ENCODE data around the gene KSR1. TPM values are rescaled to one million over a fixed set of nuclear protein-coding genes. Genes with fewer than 3 reads are reported as not detected.

Gene KSR1
- total RNA-seq, 3 donors from 2014 or later: 52.1 to 63.5 (median 56.8) TPM

DNA sequence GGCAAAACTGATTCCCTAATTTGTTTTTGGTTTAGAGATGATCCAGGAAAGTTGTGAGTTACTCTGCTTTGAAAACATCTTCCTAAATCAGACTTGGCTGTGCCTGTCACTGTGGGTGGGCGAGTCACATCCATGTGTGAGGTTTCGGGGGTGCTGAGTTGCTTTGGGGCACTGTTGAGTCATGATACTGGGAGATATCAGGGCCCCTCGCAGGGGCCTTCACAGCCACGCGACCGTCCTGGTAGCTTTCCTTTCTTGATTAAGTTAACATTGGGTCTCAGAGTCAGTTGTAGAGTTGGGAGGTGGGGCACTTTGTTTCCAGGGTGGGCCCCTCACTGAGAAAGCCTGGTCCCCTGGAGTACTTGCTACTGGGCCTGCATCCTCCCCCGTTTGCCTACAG is 116.4 kb downstream of the KSR1 start:
- H3K36me3 Mint-ChIP-seq (ENCODE audit: insufficient read depth): no peaks in the 10 kb centered on the region
- H3K4me1 Mint-ChIP-seq (ENCODE audit: low read depth): peaks cover 46% of the 10 kb centered on the region
- no peaks in the 10 kb centered on the region for H3K9me3 Mint-ChIP-seq
- peak overlapping the region; percentile 40 for H3K4me3 Mint-ChIP-seq
- peak; percentile 13 for DNase-seq
- no peaks in the 10 kb centered on the region for H3K27me3 Mint-ChIP-seq (ENCODE audit: low read depth)
- ATAC-seq: peak; percentile 91

DNA sequence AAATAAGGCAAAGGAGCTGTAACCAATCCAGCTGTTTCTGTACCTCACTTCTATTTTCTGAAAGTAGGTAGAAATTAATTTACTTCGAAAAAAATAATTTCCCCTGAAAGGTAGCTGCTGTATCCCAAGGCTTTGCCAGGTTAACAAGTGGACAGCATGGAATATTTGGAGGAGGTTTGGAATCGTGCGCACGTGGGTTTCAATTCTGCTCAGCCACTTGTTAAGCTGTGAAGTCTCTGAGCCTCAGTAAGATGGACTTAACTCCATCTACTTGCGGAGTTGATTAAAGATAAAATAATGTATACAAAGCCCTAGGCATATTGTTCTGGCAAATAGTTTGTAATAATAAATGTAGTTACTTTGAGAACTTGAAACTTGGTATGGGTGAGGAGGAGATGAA is 117.3 kb downstream of the KSR1 start:
- DNase-seq (no peak), ATAC-seq (no peak)
- Mint-ChIP-seq H3K27me3 (ENCODE audit: low read depth) (no peaks in the 10 kb centered on the region), H3K9me3 (no peaks in the 10 kb centered on the region), H3K36me3 (ENCODE audit: insufficient read depth) (no peaks in the 10 kb centered on the region), H3K4me3 (no peak overlapping the region), H3K4me1 (ENCODE audit: low read depth) (peaks cover 49% of the 10 kb centered on the region)

DNA sequence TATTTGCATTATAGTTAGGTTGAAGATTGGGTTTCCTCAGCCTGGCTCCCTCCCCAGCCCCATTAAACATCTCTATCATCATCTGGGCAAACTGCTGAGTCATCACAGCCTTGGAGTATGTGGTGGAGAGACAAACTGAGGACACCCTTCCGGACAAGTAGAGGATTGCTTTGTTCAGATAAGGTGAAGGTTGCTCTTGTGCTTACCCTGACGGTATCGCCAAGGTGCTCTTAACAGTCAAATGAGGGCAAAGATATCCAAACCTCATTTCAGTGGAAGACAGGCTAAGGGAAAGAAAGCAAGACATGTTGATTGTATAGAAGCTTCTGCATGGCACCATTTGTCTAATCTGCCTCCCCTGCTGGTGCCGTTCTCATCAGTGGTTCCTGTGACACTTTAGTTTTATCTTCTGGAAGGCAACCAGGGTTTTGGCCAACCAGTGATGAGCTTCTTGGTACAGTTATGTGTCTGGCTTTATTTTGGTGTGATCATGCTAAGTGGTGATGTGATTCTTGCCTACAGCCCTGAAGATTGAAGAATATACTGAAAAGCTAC is 117.8 kb downstream of the KSR1 start:
- no peak overlapping the region for H3K4me3 Mint-ChIP-seq
- peaks cover 51% of the 10 kb centered on the region for H3K4me1 Mint-ChIP-seq (ENCODE audit: low read depth)
- no peaks in the 10 kb centered on the region for H3K9me3 Mint-ChIP-seq
- no peaks in the 10 kb centered on the region for H3K36me3 Mint-ChIP-seq (ENCODE audit: insufficient read depth)
- H3K27me3 Mint-ChIP-seq (ENCODE audit: low read depth): no peaks in the 10 kb centered on the region
- ATAC-seq (no peak), DNase-seq (no peak)

DNA sequence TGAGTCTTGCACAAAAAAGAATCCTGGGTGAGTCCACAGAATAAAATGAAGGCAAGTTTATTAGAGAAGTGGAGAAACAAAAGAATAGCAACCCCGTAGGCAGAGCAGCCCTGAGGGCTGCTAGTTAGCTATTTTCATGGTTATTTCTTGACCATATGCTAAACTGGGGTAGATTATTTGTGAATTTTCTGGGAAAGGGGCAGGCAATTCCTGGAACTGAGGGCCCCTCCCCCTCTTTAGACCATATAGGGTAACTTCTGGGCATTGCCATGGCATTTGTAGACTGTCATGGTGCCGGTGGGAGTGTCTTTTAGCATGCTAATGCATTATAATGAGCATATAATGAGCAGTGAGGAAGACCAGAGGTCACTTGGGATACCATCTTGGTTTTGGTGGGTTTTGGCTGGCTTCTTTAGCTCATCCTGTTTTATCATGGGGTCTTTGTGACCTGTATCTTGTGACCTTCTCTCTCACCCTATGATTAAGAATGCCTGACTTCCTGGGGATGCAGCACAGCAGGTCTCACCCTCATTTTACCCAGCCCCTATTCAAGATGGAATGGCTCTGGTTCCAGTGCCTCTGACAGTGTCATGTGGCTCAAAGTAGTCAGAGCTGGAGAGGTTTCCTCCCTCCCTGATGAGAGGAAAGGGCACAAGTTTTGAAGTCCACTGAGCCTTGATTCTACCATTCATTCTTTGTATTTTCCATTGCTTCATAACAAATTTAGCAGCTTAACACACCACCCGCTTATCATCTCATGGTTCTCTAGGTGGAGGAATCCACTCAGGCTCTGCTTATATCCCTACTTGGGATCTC is 119.1 kb downstream of the KSR1 start:
- DNase-seq: no peak
- no peak for ATAC-seq
- peaks cover 51% of the 10 kb centered on the region for H3K4me1 Mint-ChIP-seq (ENCODE audit: low read depth)
- no peak overlapping the region for H3K4me3 Mint-ChIP-seq
- H3K9me3 Mint-ChIP-seq: no peaks in the 10 kb centered on the region
- H3K27me3 Mint-ChIP-seq (ENCODE audit: low read depth): no peaks in the 10 kb centered on the region
- H3K36me3 Mint-ChIP-seq (ENCODE audit: insufficient read depth): no peaks in the 10 kb centered on the region

DNA sequence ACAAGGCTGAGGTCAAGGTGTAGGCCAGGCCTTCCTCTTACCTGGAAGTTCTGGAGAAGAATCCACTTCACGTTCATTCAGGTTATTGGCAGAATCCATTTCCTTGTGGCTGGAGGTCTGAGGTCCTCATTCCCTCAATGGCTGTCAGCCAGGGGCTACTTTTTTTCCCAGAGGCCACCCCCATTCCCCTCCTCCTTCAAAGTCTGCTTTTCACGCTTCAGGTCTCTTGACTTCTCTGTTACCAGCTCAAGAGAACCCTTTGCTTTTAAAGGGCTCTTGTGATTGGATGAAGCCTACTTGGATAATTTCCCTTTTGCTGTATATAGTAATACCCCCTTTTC is 119.6 kb downstream of the KSR1 start:
- DNase-seq: no peak
- Mint-ChIP-seq H3K4me1 (ENCODE audit: low read depth) (peaks cover 50% of the 10 kb centered on the region), H3K9me3 (no peaks in the 10 kb centered on the region)

DNA sequence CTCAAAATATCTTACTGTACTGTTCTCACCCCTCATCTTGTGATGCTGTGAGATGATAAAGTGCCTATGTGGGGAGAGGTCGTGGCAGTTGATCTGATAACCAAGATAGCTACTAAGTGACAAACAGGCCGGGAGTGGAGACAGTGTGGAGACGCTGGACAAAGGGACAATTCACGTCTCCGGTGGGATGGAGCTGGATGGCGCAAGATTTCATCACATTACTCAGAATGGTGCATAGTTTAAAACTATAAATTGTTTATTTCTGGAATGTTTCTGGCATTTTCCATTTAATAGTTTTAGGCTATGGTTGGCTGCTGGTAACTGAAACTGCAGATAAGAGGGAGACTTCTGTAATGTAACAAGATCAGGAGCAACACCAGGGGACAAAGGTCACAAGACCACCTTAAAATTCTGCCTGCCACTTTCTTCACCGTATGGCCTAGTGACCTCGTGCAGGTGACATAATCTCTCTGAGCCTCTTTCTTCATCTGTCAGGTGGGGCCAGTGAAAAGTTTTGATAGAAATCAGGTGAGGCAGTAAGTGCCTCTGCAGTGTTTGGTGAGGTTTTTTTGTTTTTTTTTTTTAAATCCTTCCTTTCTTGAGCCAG is 120.3 kb downstream of the KSR1 start:
- no peaks in the 10 kb centered on the region for H3K27me3 Mint-ChIP-seq (ENCODE audit: low read depth)
- peaks cover 49% of the 10 kb centered on the region for H3K4me1 Mint-ChIP-seq (ENCODE audit: low read depth)
- ATAC-seq (no peak), DNase-seq (no peak)
- no peaks in the 10 kb centered on the region for H3K9me3 Mint-ChIP-seq
- H3K4me3 Mint-ChIP-seq: no peak overlapping the region
- no peaks in the 10 kb centered on the region for H3K36me3 Mint-ChIP-seq (ENCODE audit: insufficient read depth)

More for the DNA sequence above, 119.6 kb downstream of the KSR1 start:
- no peaks in the 10 kb centered on the region for H3K27me3 Mint-ChIP-seq (ENCODE audit: low read depth)
- no peak overlapping the region for H3K4me3 Mint-ChIP-seq
- H3K36me3 Mint-ChIP-seq (ENCODE audit: insufficient read depth): no peaks in the 10 kb centered on the region
- ATAC-seq: no peak

DNA sequence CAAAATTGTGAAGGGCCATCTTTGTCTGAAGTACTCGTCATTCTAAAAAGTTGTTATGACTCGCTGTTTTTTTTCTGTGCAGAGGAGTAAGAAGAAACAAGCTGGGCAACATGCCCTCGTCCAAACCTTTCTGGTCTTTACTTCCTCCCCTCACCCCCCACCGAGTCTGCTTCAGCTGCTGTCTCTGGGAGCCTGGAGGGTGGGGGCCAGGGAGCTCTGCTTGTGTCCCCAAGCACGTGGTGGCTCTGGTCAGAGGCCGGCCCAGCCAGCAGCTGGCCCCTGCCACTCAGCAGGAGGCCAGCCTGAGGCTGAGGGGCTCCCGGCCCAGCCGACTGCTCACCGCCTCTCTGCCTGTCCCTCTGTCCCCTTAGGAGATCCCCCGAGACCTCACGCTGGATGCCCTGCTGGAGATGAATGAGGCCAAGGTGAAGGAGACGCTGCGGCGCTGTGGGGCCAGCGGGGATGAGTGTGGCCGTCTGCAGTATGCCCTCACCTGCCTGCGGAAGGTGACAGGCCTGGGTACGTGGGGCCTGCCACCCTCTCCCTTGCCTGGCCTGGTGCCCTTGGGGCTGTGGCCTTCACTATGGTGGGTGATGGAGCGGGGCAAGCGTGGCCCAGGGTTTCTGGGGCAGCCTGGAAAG is 121.0 kb downstream of the KSR1 start:
- no peaks in the 10 kb centered on the region for H3K27me3 Mint-ChIP-seq (ENCODE audit: low read depth)
- DNase-seq (no peak), ATAC-seq (no peak)
- H3K36me3 Mint-ChIP-seq (ENCODE audit: insufficient read depth): no peaks in the 10 kb centered on the region
- no peaks in the 10 kb centered on the region for H3K9me3 Mint-ChIP-seq
- H3K4me1 Mint-ChIP-seq (ENCODE audit: low read depth): peaks cover 44% of the 10 kb centered on the region
- no peak overlapping the region for H3K4me3 Mint-ChIP-seq

DNA sequence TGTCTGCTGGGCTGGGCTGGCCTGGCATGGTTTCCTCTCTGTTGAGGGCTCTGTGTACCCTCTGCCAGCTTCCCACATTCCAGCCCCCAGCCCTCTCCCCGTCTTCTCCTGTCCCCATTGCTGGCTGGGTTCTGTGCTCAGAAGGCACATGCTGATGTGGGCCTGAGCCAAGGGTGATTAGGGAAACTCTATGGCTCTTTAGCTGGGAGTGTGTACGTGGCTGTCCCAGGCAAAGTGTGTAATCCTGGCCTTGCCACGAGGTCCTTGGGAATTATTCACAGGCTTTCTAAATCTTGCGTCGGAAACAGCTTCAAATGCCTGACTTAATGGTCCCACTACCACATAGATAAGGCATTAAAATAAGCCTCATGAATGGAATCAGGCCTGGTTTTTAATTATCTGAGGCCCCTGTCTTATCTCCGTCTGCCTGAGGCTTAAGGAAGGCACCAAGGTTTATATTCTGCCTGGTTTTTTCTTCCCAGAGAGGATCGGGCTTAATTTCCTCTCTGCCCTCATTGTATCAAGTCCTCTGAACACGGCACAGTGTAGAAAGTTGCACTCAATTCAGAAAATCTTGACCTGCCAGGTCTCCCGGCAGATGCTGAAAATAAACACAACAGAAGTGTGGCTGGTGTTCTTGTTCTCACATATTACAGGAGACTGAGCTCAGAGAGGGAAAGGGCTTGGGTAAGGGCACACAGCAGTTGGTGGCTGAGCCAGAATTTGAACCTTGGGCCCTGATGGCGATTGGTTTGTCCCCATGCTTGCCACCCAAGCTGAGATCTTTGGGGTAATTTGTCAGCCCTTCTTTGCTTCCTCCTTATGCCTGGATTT is 121.9 kb downstream of the KSR1 start:
- ATAC-seq (no peak), DNase-seq (no peak)
- no peaks in the 10 kb centered on the region for H3K27me3 Mint-ChIP-seq (ENCODE audit: low read depth)
- H3K36me3 Mint-ChIP-seq (ENCODE audit: insufficient read depth): peaks cover 2% of the 10 kb centered on the region
- H3K9me3 Mint-ChIP-seq: no peaks in the 10 kb centered on the region
- H3K4me1 Mint-ChIP-seq (ENCODE audit: low read depth): peaks cover 35% of the 10 kb centered on the region
- H3K4me3 Mint-ChIP-seq: no peak overlapping the region

DNA sequence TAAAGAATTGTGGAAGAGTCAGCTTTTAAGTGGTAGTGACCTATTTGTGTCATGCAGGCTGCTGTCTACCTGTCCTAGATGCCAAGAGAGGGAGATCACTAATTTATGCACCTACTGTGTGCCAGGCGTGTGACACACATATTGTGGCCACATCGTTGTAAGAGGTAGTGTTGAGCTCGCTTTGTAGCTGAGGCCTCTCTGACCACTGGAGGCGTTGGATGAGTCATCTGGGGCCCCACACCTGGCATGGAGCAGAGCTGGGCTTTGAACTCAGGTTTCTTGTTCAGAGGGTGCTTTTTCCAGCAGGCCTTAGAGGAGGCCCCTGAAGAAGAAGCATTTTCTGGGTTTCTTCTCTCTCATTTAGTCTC is 122.5 kb downstream of the KSR1 start:
- no peak for DNase-seq
- Mint-ChIP-seq H3K4me3 (no peak overlapping the region), H3K9me3 (no peaks in the 10 kb centered on the region), H3K4me1 (ENCODE audit: low read depth) (peaks cover 29% of the 10 kb centered on the region), H3K27me3 (ENCODE audit: low read depth) (no peaks in the 10 kb centered on the region), H3K36me3 (ENCODE audit: insufficient read depth) (peaks cover 8% of the 10 kb centered on the region)
- peak; percentile 79 to 81 for ATAC-seq

DNA sequence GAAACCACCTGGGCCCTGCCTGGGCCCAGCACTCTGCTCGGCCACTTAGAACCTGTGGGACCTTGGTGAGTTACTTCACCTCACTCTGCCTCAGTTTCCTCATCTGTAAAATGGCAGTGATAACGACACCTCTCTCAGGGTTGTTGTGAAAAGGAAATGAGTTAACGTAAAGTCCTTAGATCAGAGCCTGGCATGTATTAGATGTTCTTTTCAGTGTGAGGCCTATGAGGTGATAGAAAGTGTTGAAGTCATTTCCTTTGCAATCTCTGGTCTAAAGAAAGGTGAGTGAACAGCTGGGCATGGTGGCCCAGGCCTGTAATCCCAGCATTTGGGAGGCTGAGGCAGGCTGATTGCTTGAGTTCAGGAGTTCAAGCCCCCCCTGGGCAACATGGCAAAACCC is 123.1 kb downstream of the KSR1 start:
- H3K9me3 Mint-ChIP-seq: no peaks in the 10 kb centered on the region
- H3K4me3 Mint-ChIP-seq: no peak overlapping the region
- H3K36me3 Mint-ChIP-seq (ENCODE audit: insufficient read depth): peaks cover 12% of the 10 kb centered on the region
- ATAC-seq: no peak
- H3K4me1 Mint-ChIP-seq (ENCODE audit: low read depth): peaks cover 23% of the 10 kb centered on the region
- DNase-seq: no peak
- no peaks in the 10 kb centered on the region for H3K27me3 Mint-ChIP-seq (ENCODE audit: low read depth)

DNA sequence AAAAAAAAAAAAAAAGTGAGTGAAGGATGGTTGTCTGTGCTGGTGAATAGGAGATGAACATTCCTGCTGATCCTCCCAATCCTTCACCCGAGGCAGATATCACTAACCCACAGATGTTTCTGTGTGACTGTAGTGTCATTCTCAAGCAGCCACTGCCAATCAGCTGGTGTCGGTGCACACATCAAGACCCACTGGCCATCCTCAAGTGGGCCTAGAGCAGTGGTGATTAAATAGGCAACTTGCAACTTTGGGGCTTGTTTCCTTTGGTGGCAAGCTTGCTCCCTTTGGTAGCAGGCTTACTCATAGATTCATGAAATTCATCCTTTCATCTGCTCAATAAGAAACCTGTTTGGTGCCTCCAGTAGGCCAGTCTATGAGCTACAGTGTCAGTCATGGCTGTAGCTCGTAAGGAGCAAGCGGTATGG is 123.7 kb downstream of the KSR1 start:
- Mint-ChIP-seq H3K4me3 (no peak overlapping the region), H3K9me3 (no peaks in the 10 kb centered on the region), H3K4me1 (ENCODE audit: low read depth) (peaks cover 20% of the 10 kb centered on the region), H3K36me3 (ENCODE audit: insufficient read depth) (peaks cover 14% of the 10 kb centered on the region), H3K27me3 (ENCODE audit: low read depth) (no peaks in the 10 kb centered on the region)
- ATAC-seq (peak; percentile 42 to 49), DNase-seq (no peak)

DNA sequence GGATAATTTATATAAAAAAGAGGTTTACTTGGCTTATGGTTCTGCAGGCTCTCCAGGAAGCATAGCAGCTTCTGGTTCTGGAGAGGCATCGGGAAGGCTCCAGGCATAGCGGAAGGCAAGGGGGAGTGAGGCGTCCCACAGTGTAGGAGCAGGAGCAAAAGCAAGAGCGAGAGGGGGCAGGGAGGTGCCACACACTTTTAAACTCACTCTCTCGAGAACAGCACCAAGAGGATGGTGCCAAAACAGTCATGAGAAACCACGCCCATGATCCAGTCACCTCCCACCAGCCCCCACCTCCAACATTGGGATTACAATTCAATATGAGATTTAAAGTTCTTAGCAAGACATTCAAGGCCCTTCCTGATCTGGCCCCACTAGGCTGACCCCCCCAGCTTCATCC is 124.8 kb downstream of the KSR1 start:
- Mint-ChIP-seq H3K36me3 (ENCODE audit: insufficient read depth) (peaks cover 16% of the 10 kb centered on the region), H3K4me3 (no peak overlapping the region), H3K9me3 (no peaks in the 10 kb centered on the region), H3K27me3 (ENCODE audit: low read depth) (no peaks in the 10 kb centered on the region), H3K4me1 (ENCODE audit: low read depth) (peaks cover 19% of the 10 kb centered on the region)
- no peak for DNase-seq
- no peak for ATAC-seq

DNA sequence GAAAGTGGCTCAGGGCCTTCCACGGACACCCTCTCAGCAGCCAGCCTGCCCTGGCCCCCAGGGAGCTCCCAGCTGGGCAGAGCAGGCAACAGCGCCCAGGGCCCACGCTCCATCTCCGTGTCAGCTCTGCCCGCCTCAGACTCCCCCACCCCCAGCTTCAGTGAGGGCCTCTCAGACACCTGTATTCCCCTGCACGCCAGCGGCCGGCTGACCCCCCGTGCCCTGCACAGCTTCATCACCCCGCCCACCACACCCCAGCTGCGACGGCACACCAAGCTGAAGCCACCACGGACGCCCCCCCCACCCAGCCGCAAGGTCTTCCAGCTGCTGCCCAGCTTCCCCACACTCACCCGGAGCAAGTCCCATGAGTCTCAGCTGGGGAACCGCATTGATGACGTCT is 126.4 kb downstream of the KSR1 start:
- peaks cover 19% of the 10 kb centered on the region for H3K36me3 Mint-ChIP-seq (ENCODE audit: insufficient read depth)
- no peaks in the 10 kb centered on the region for H3K27me3 Mint-ChIP-seq (ENCODE audit: low read depth)
- no peak overlapping the region for H3K4me3 Mint-ChIP-seq
- H3K9me3 Mint-ChIP-seq: no peaks in the 10 kb centered on the region
- DNase-seq (no peak), ATAC-seq (no peak)
- H3K4me1 Mint-ChIP-seq (ENCODE audit: low read depth): peaks cover 16% of the 10 kb centered on the region

DNA sequence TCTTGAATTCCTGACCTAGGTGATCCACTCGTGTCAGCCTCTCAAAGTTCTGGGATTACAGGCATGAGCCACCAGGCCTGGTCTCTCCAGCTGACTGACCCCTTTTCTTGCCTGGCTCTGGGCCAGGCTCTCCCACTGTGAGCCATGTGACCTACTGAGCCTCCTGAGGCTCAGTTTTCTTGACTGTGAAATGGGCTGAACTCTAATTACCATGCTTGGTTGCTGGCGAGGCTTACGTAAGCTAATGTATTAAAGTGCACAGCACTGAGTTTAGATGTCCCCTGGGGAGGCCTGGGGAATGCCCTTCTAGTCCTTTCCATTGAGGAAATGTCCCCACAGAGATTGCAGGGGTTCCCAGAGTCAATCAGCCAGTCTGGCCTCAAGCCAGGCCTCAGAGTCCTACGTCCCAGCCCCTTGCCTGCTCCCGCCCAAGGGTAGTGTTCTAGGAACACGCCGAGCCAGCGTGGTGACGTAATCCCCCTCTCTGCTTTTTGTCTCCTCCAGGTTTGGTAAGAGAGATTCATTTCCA is 129.0 kb downstream of the KSR1 start:
- ATAC-seq: no peak
- Mint-ChIP-seq H3K36me3 (ENCODE audit: insufficient read depth) (peaks cover 27% of the 10 kb centered on the region), H3K4me3 (no peak overlapping the region), H3K27me3 (ENCODE audit: low read depth) (no peaks in the 10 kb centered on the region), H3K9me3 (no peaks in the 10 kb centered on the region), H3K4me1 (ENCODE audit: low read depth) (no peaks in the 10 kb centered on the region)
- no peak for DNase-seq
